BLaER1 (cell line): ENCODE data around the gene LMO1.

ENCODE experiments used
- H3K27ac ChIP-seq: shearing (Covaris generic); formaldehyde crosslinking; 2 replicates; pipeline ENCODE4 v1.8.1; 2022
- H3K27me3 ChIP-seq: shearing (Covaris generic); formaldehyde crosslinking; 2 replicates; pipeline ENCODE4 v1.8.1; 2022
- H3K36me3 ChIP-seq: shearing (Covaris generic); formaldehyde crosslinking; 2 replicates; pipeline ENCODE4 v1.8.1; 2022
- H3K4me1 ChIP-seq: shearing (Covaris generic); formaldehyde crosslinking; 2 replicates; pipeline ENCODE4 v1.8.1; 2022
- H3K4me2 ChIP-seq: shearing (Covaris generic); formaldehyde crosslinking; 2 replicates; pipeline ENCODE4 v1.8.1; 2022
- H3K4me3 ChIP-seq: shearing (Covaris generic); formaldehyde crosslinking; 2 replicates; pipeline ENCODE4 v1.8.1; 2022
- H3K9ac ChIP-seq: shearing (Covaris generic); formaldehyde crosslinking; 2 replicates; pipeline ENCODE4 v1.8.1; 2022
- H3K9me3 ChIP-seq: shearing (Covaris generic); formaldehyde crosslinking; 2 replicates; pipeline ENCODE4 v1.8.1; 2022
- H4K20me1 ChIP-seq: shearing (Covaris generic); formaldehyde crosslinking; 2 replicates; pipeline ENCODE4 v1.8.1; 2022
- Cebpa-rat ChIP-seq: shearing (Covaris generic); IDR thresholded peaks from 2 replicates; pipeline ENCODE4 v1.8.1; 2022

The LMO1 gene

DNA sequence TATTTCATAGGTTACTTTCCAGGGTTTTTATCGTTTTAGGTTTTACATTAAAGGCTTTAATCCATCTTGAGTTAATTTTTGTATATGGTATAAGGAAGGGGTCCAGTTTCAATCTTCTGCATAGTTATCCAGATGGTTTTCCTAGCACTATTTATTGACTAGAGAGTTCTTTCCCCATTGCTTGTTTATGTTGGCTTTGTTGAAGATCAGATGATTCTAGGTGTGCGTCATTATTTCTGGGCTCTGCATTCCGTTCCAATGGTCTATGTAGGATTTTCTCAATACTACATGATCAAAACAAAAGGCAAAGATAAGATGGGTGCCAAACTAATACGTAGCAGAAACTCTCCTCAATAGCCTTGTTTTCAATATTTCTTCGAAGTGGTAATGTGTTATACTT, 80.6 kb downstream of the LMO1 start:
- no peak overlapping the region for H3K4me3 ChIP-seq
- TF ChIP-seq Cebpa-rat, result no peak
- no peaks in the 10 kb centered on the region for H3K27me3 ChIP-seq

GRCh38 chr11:8180469-8180868, 83.2 kb downstream of the LMO1 start:
- H3K4me2 ChIP-seq, result no peak overlapping the region

More for the DNA sequence above, 80.6 kb downstream of the LMO1 start:
- Histone ChIP-seq H3K4me1 (no peaks in the 10 kb centered on the region), H3K4me2 (no peak overlapping the region), H3K27ac (no peak overlapping the region), H3K36me3 (no peaks in the 10 kb centered on the region), H3K9ac (no peak overlapping the region), H4K20me1 (no peaks in the 10 kb centered on the region), H3K9me3 (no peaks in the 10 kb centered on the region; the same call in 1 of the 2 replicates)

GRCh38 chr11:8178297-8178696, 85.4 kb downstream of the LMO1 start:
- H3K4me2 ChIP-seq, result no peak overlapping the region
- H3K4me1 ChIP-seq, result no peaks in the 10 kb centered on the region
- no peak overlapping the region for H3K9ac ChIP-seq
- H3K9me3 ChIP-seq, result no peaks in the 10 kb centered on the region
- TF ChIP-seq Cebpa-rat, result no peak
- H3K4me3 ChIP-seq, result no peak overlapping the region
- H3K36me3 ChIP-seq, result no peaks in the 10 kb centered on the region
- no peaks in the 10 kb centered on the region for H3K27me3 ChIP-seq
- no peak overlapping the region for H3K27ac ChIP-seq
- H4K20me1 ChIP-seq, result no peaks in the 10 kb centered on the region

More at GRCh38 chr11:8180469-8180868, 83.2 kb downstream of the LMO1 start:
- H3K27ac ChIP-seq, result no peak overlapping the region
- no peak for TF ChIP-seq Cebpa-rat
- no peaks in the 10 kb centered on the region for H3K36me3 ChIP-seq
- no peak overlapping the region for H3K4me3 ChIP-seq
- H3K9ac ChIP-seq, result no peak overlapping the region
- H4K20me1 ChIP-seq, result no peaks in the 10 kb centered on the region
- H3K27me3 ChIP-seq, result no peaks in the 10 kb centered on the region
- H3K9me3 ChIP-seq, result no peaks in the 10 kb centered on the region; the same call in 1 of the 2 replicates
- H3K4me1 ChIP-seq, result no peaks in the 10 kb centered on the region

GRCh38 chr11:8177136-8177535, 86.5 kb downstream of the LMO1 start:
- no peak overlapping the region for H3K4me3 ChIP-seq
- no peak overlapping the region for H3K9ac ChIP-seq
- no peaks in the 10 kb centered on the region for H3K4me1 ChIP-seq
- H3K4me2 ChIP-seq, result no peak overlapping the region
- no peaks in the 10 kb centered on the region for H4K20me1 ChIP-seq
- no peaks in the 10 kb centered on the region for H3K9me3 ChIP-seq
- no peak overlapping the region for H3K27ac ChIP-seq
- H3K36me3 ChIP-seq, result no peaks in the 10 kb centered on the region
- no peaks in the 10 kb centered on the region for H3K27me3 ChIP-seq
- no peak for TF ChIP-seq Cebpa-rat
